Bone marrow (tissue), 2 donors: ENCODE measurements around the gene UBE2D2.

Experiments
- DNase-seq, 2 donors: peaks; one replicate each; lab custom pipeline; 2025; lab: John Stamatoyannopoulos, UW

The UBE2D2 gene

DNA sequence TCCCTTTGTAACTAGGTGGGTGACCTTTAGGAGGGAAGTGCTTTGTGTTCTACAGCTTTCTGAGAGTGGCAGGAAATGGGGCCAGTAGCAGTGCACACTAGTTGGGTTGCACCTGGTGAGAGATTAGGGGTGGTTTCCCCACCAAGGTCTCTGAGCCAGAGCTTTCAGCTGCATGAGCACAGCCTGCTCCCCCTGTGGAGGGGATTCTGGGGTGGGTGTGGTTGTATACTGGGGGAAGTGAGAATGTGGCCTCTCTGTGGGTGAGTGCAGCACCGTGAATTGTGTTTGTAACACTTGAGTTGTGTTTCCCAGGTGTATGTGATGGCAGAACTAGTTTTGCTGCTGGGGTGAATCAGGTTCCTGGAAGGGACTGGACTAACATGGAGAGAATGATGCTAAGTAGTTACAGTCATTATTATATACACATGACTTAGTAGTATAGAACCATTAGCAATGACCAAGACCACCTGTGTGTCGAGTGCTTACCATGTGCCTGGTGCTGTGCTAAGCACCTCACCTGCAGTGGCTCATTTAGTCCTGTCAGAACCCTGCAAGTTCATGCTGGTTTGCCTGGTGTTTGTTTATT lies 75.2 kb downstream of the UBE2D2 start:
- DNase-seq = peak in 1 of 2 donors; percentile 38

DNA sequence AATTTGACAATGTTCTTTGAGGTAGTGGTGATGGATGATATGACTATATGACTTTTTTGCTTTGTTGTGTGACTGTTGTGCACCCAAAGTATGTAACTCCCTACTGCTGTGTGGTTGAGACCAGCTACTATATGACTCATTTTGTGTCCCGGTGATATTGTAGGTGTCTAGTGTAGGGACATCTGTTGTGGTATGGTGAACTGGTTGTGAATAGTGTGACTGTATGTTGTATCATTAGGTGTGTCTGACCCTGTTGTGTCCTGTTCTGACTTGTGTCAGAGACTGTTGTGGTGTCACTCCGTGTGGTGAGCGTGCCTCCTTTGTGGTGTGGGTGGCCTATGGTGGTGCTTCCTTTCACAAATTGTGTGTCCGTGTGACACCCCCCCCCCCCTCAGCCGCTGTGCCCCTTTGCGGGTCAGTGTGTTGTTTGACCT lies 75.9 kb downstream of the UBE2D2 start:
- peak in 1 of 2 donors; percentile 57 for DNase-seq

DNA sequence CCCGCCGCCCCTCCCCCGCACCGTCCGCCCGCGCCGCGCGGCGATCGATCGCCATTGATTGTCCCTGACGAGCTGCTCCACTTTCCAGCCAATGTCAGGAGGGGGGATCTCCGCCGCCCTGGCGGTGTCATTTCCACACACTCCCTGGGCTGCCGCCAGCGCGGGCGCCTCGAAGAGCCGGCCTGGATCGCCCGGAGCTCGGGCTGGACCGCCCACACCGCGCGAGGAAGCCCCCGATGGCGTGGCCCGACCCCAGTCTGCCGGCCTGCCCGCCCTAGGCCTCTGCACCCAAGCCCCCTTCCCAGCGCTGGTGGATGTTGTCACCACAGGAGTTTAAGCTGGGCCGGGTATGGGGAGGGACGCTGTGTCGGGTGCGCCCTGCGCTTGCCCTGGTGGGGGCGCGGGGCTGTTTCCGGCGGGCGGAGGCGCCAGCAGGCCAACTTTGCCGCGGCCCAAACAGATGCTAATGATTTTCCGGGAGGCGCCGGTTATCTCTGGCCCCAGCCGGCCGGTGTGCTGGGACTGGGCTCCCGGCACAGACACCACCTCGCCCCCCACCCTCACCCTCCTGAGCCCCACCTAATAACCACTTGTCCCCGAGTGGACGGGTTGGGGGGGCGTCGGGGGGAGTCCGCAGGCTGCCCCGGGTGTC lies 76.4 kb downstream of the UBE2D2 start:
- peak; percentile 44 to 65 for DNase-seq

DNA sequence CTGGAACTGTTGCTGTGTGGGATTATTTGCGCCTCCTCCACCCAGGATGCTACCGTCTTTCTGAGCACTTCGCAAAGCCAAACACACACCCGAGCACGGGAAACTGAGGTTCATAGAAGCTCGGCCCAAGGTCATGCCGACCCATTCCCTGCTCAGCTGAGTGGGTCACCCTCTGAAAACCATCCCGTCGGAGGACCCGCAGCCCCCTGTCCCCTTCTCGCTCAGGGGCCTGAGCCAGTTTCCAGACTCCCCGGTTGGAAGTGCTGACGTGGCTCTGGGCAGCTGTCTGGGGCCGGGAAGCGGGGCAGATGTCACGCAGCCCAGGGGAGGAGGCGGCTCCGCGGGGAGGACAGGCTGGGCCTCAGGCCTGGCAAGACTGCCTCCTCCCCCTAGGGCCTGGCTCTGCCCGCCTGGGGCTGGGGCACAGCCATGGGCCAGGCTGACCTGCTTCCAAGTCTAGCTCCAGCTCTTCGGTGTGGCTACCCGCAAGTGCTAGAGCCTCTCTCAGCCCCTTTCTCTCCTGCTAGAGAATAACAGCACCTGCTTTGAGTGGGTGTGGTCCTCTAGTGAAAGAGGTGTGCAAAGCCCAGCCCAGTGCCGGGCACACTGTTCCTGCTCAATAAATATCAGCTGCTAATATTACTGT lies 77.1 kb downstream of the UBE2D2 start:
- DNase-seq = peak in 1 of 2 donors; percentile 54

DNA sequence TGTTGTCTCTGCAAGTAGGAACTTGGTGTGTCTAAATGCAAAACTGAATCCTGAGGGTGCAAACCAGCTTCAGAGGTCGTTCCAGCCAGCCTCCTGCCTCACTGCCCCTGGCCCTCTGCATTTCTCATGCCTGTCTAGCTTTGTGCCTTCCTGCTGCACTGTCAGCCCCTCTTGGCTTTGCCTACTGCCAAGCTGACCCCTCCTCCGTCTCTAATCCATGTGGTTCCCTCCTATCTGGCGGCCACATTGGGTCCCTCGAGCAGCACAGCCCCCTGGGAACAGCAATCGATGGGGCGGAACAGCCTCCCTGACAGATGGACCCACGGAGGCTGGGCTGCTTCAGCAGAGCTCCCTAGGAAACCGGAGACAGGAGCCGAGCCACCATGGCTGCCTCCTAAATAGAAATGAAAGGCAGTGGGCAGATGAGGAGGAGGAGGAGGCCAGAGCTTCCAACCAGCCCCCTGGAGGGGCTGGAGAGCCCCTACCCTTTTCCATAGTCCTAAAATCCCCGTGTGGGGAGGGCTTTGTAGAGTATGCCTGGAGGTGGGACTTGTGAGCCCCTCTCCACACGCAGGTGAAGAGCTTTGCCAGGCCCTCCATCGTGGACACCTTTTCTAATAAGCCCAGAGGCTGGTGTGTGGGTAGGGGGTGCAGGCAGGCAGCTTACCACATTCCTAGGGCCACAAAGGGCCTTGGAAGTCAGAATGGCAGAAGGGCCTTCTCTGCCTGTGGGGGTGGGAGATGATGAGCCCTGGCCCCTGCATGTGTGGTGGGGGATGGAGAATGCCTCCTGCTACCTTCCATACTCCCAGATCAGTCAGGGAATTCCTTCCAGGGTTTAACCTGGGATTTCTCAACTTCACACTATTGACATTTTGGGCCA lies 77.8 kb downstream of the UBE2D2 start:
- DNase-seq = no peak

DNA sequence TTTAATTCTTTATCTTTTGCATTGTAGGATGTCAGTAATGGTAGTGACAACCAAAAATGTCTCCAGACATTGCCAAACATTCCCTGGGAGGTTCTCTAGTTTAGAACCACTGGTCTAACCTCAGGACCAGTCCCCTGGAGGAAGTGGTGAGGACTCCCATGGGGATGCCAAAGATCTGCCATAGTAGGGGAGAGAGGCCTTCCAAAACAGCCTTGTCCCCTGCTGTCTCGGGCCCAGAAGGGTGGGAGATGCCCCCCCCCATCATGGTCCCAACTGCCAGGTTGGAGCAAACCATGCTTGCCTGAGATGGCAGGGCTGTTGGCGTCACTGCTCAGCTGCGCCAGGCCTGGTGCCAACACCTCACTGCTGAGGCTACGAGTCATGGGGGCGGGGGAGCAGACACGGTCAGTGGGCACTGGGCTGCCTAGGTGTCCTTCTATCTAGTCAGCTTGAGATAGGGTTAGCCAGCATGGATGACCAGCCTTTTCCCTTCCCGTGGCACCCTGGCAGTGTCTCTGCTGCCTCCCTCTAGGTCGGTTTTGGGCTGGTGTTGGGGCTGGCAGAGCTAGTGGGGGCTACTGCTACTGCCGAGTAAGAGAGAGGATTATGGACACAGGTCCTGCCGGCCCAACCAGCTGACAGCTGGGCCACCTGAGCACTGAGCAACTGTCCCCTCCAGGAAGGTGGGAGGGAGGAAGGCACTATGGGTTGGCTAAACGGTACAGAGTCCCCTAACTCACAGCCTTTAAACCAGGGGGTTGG lies 78.7 kb downstream of the UBE2D2 start:
- DNase-seq = no peak

DNA sequence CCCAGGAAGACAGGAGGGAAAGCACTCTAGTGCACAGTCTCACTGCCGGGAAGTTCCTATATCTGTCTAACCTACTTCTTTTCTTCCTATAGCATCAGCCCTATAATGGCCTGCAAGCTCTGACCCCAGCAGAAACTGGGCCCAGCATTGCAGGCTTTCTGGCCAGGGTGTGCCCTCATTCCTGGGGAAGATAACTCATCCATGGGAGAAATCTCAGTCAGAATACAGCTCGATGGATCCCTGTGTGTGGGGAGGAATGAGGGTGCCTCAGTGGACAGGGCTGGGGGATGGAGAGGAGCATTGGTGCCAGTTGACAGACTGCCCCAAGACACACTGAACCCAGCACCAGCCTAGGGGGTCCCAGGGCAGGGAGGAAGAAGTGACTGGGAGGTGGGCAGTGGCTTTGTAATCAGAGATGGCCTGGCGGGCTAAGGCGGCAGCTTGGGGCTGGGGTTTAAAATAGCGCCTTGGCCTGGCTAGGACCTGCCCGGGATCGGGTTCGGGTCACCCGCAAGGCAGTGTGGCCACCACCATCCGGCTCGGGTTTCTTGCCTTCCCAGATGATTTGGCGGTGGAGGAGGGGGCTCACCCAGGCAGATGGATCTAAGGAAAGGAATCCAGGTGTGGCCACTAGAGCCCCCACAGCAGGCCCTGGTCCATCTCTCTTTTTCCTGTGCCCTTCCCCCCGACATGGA lies 79.4 kb downstream of the UBE2D2 start:
- no peak for DNase-seq

DNA sequence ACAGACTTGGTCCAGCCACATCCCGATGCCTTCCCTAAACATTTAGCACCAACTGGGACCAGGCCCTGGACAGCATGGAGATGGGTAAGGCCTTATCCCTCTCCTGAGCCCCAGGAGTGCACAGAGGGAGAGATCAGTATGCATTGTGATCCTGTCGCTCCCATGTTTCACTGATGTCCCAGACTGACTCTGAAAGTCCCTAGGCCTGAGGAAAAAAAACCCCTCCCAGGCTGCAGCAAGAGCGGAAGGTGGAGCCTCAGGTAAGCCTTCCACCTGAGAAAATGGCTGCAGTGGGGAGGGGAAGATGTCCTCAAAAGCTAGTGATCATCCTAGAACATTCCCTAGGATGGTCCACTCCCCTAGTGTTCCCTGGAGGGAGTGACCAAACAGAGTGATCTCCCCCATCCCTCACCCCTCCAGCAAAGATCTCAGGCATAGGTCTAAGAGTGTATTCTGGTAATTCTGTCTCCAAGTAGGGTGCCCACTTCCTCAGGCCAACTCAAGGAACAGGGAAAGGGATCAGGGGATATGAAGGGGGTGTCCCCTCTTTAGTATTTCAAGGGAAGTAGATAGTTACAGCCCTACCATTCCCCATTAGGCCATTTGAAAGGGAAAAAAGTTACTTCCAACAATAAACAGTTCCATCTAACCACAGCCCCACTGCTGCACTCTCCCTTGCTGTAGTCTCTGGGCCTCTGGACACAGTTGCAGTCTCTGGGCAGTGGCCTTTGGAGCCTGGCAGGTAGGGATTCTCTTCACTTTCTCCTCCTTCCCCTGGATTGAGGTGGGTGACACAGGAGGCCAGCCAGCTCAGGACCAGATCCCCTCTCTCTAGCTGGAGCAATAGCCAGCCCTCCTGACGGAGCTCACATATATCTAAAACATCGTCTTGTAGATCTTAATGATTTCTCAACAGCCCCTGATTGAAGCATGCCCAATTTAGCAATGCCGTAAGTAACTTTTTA lies 80.3 kb downstream of the UBE2D2 start:
- DNase-seq = no peak

DNA sequence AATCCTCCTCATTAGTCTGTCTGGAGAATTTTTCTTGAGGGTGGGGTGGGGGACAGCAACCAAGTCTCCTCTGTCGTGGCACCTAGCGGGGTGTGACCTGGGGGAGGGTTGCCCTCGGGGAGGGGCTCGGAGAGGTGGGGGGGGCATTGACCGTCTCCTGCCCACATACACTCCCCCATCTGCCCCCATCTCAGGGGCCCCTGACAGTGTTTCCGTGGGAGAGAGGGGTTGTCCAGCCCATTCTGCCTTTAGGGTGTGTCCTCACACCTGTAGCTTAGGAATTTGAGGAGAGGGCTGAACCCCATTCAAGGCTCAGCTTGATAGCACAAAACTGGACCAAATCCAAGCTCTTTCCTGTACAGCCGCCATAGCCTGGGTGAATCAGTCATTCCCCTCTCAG lies 81.1 kb downstream of the UBE2D2 start:
- DNase-seq = no peak

DNA sequence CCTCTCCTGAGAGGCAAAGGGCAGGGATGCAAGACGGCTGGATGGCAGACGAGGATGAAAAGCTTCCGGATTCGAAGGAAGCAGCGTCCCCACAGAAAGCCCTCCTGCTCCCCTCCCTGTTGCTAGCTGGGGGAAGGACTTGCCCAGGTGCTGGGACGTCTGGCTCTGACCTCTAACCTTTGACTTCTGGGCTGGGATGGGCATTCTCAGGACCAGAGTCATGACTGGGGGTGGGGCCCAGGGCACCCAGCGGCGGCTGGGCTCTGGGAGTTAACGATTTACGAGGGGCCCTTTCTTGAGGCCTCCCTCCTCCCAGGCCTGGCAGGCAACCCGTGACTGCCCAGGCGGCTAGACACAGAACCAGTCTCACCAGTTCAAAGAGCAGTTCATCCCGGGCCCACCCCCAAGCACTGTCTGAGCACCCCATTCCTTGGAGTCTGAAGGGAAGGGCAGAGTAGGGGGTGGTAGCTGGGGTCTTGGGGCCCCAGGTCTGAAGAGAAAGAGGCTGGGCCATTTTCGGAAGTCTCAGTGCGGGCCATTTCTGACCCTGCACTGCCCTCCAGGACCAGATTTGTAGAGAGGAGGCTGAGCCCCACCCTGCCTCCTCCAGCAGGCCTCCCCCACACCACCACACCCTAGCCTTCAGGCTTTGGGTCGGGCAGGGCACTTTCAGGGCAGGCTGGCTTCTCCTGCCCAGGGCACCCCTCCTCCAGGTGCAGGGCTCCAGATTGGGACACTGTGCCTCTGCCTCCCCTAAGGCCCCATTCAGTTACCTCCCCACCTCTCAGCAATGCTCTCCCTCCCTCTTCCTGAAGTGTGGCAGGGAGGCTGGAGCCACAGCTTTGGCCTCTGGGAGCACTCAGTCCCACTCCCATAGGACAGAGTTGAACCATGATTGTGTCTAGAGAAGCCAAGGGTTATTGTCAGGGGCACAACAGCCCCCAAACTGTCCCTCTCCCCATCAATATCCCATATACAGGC lies 82.0 kb downstream of the UBE2D2 start:
- DNase-seq = no peak

DNA sequence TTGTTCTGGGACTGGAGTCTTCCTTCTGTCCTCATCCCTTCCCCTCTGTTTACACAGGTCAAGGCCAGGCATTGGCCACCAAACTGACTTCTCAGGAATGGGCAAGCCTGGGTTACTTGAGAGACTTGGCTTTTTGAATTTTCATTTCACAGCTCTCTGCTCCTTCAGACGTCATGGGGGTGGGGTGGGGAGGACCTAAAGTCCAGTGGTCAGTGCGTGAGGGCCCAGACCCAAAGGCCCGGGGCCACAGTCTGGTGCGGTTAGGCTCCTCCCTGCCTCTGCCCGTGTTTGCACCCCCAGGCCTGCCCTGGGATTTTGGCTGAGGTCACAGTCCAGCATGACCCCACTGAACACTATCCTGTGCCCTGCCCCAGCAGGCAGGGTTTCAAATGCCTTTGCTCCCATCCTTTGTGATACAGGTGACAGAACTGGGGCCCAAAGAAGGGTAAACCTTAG lies 82.9 kb downstream of the UBE2D2 start:
- DNase-seq = no peak

DNA sequence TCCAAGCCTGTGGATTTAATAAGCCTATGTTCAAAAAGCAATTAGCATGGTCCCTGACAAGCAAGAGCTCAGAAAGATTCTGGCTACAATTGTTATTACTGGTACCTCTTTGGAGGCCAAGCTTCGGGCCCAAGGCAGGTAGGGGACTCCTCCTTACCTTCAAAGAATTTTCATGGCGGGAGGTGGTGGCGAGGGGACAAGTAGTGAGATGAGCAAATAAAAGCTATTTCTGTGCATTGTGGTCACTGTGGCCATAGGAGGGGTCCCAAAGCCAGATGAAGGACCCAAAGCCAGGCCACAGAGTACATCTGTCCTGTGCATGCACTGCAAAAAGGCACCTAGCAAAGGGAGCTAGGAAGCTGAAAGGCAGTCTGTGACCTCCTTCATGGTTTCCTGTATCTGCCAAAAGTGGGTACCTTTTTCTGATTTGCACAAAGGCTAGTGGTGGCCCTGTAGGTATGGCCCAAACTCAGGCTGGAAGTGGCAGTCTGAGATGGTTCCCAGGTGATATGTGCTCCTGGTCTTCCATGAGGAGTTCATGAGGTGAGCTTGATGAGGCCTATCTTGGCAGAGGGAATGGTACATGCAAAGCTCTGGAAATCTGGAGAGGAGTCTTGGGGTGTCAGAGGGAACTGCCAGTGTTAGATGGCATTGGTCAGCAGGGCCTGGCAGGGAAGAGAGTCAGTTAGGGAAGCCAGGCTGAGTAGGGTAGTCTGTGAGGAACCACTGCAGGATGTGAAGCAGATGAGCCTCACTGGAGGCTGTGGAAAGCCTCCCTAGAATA lies 83.7 kb downstream of the UBE2D2 start:
- no peak for DNase-seq

DNA sequence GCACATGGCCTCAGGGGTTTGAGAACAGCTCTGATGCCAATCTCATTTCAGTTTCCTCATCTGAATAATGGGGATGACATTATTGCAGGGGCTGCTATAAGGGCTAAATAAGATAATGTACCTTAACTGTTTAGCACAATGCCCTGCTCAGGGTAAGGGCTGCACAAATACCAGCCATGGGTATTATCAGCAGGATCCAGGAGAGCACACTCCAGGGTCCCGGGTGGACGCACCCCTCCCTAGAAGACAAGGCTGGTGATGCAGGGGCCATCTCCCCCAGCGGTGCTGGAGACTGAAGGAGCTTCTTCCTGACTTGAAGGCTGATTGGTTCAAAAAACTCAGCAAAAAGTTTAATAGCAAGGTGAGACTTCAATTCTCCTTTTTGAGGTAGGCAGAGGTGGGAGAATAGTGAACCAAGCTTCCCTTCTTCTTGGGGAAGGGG lies 84.3 kb downstream of the UBE2D2 start:
- DNase-seq = no peak

DNA sequence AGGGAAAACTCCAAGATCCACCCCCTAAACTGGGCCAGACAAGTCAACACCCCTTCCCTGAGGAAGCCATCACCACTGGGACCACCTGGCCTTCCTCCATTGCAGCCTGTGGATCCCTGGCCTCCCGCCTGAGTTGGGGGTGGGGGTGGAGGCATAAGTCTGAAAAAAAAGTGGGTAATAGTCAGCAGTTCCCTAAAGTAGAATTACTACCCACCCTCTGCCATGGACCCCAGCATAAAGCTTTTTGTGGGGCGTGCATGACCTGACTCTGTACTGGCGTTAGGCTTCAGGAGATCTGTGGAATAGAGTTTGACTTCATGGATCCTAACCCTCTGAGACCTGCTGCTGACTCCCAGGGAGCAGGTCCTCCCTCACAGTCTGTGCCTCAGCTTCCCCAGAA lies 85.0 kb downstream of the UBE2D2 start:
- no peak for DNase-seq

DNA sequence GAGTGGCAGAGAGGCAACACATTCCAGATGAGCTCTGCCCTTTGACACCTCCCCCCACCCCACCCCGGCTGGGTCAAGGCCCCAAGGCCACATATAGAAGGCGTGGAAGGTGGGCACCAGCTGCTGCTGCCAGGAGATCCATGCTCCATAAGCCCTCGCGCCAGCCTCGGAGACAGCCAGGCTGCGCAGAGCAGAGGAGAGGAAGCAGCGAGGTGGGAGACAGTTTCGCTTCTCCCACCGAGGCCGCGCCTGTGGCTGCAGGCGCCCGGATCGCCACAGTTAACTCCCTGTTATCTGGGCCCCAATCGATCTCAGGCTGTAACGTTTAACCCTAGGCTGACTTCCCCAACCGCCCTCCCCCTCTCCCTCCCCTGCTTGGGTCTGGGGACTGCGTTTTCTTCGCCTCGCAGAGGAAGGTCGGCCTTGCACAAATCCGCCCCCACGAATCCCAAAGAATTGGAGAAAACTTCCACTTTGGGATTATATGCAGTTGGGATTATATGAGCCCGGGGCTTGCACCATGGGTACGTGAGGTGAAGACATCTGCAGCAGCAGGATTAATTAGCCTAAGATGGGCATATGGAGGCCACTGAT lies 85.9 kb downstream of the UBE2D2 start:
- peak in 1 of 2 donors; percentile 43 for DNase-seq

DNA sequence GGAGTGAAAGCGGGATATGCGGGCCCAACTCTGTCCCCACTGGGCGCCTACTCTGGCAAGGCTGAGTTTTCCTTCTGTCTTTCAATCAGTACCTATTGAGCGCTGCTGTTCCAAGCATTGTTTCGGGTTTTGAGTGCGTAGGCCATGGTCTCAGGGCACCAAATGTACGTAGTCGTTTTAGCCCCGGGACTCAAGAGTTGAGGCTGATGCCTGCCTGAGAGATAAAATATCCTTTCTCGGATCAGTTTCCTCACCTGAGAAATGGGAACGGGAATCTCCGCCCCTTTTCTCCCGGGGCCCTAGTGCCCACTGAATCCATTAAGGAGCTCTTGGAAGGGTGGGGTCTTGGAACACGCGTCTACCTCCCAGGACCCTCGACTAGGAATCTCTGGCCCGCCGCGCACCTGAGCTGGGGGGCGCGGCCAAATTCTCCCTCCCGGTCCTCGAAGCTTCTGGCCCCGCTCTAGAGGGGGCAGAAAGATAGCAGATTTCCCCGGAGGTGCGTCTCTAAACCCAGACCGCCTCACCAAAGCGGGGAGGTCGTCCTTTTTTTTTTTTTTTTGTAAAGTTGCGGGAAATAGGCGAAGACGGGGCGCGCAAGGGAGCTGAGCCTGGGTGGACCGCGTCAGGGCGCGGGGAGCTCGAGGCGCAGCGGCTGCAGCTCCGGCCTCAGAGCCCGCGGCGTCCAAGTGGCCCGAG lies 86.5 kb downstream of the UBE2D2 start:
- DNase-seq = no peak
